Fibroblast of lung (primary cell): ENCODE results near the gene ZNF506.

Experiments
- CTCF ChIP-seq, 2 donors: IDR thresholded peaks in 1 of 2; conservative IDR thresholded peaks in 1 of 2; 1 replicate in 1 of 2; 2 replicates in 1 of 2; pipeline ENCODE4 v1.5.1; 2011 to 2012; ENCODE audit warnings: low read length in 2 of 2, control low read depth in 1 of 2, inconsistent platforms in 1 of 2, low read depth in 1 of 2, mild to moderate bottlenecking in 1 of 2
- EZH2 ChIP-seq: IDR thresholded peaks from 2 replicates; pipeline ENCODE4 v1.5.1; 2012; ENCODE audit warnings: low read length, control low read depth, mild to moderate bottlenecking; ENCODE audit errors: missing control alignments

GRCh38 chr19:19816679-19817078 lies 4.9 kb downstream of the ZNF506 start:
- TF ChIP-seq CTCF (conservative IDR thresholded peaks at IDR 0.05 in 1 of 2, IDR thresholded peaks at IDR 0.05 in 1 of 2; ENCODE audit: low read depth in 1 of 2, low read length in 2 of 2) (no peak), EZH2 (no peak)
